Limb (tissue), 2 donors: ENCODE results near the gene RFX7.
"Not testable (repeated sequence)": the region's sequence is repeated elsewhere in the genome, so short reads cannot be mapped to it uniquely, and the experiment has no call there.

ENCODE experiments used
- DNase-seq, 2 donors: peaks; one replicate each; pipeline ENCODE4 v3.0.0-alpha.2; 2016; ENCODE audit errors: extremely low spot score in 2 of 2

The RFX7 gene

DNA sequence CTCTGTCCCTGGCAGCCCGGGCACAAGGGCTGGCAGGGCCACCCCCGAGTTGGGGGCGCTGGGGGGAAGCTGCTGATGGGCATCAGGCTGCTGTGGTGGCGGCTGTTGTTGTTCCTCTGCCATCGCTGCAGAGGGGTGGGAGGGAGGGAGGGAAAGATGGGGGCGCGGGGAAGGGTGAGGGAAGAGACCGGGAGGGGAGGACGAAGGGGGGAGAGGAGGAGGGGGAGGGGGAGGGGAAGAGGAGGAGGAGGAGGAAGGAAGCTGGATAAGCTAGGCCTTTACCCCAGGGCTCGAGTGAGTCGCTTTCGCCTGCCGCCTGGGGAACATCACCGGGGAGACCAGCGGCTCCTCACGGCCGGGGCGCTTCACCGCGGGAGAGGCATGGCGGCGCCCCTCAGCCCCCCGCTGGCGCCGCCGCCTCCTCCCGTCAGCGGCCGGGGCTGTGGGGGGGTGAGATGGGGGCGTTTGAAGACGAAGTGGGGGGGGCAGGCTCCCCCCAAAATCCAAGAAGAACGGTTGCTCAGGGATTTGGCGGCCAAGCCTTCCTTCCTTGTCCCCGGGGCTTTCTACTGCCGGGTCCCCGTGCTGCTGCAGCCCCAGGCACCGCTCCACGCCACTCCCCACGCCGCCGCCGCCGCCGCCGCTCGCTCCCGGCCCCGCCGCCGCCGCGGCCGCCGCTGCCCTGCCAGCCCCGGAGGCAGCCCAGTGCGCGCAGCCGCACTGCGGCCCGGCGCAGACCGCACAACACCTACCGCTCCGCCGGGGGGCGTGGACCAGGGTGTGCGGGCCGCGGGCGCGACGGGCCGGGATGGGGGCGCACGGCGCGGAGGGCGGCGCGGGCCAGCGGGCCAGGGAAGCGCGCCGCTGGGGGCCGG, at the start of gene RFX7:
TSS of gene RFX7 (minus strand) at position 717 of the 875 bp plus-strand sequence. CDS start at position 123, 594 bp downstream.
- peak; percentile 73 to 90 for DNase-seq

DNA sequence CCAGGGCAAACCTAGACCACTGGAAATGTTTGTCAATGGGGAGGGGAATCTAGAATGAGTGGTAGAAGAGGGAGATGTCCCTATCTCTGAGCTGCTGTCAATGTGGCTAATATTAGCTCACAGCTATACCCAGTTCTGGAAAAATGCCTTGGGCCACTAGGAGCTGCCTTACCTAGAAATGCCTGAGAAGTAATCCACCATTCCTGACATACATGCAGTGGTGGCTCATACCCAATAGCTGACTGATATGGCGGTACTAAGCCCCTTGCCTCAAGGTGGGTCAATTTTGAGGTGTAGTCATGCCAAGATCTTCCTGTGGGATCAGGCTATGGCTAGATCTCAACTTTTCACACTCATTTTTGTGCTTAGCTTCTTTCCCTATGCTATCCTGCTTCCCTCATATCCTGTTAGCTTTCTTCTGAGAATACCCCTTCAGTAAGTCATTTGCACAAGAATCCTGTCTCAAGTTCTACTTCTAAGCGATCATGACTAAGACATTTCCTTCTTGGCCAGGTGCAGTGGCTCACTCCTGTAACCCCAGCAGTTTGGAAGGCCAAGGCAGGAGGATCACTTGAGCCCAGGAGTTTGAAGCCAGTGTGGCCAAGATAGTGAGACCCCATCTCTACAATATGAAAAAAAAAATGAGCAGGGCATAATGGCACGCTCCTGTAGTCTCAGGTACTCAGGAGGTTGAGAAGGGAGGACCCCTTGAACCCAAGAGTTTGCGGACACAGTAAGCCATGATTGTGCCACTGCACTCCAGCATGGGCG, 49.1 kb upstream of the RFX7 start:
- DNase-seq: no peak

DNA sequence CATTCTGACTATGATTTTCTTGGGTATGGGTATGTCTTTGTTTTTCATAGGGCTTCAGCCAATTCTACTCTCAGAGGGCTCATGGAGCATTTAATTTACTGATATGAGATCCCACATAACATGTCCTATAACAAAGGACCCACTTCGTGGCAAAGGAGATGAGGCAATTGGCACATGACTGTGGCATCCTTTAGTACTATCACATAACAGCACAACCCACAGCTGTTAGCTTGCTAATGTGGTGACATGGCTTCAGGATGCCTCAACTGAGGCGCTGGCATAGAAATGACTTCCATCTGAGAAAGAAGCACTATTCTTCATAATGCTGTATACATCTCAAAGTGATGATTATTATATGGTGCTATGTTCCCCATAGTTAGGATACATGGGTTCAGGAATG, 48.1 kb upstream of the RFX7 start:
- DNase-seq: no peak

DNA sequence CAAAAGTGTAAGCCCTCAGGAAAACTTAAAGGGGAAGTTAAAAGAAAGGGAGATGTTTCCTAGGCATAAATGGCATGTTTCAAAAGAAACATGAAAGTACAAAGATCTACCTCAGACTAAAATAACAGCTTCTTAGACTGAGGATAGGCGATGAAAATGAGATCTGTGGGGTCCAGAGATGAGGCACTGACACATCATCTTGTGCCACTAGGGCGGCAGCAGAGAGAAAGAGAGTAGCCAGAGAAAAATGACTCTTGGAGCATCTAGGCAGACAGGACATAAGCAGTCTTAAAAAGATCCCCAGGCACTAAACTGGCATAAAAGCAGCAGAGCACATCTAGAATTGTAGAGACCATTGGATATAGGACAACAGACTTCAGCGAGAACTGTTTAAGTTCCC, 42.5 kb upstream of the RFX7 start:
- no peak for DNase-seq

DNA sequence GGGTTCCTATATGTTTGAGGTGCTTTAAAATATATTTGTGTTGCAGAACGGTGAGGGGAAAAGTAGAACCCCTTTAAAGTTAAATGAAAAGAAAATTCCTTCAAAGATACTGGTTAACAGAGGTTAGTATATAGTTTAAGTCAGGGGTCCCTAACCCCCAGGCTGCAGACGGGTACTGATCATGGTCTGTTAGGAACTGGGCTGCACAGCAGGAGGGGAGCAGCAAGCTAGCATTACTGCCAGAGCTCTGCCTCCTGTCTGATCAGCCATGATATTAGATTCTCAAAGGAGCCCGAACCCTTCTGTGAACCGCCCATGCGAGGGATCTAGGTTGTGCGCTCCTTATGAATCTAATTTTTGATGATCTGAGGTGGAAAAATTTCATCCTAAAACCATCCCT, 37.5 kb upstream of the RFX7 start:
- DNase-seq: no peak

DNA sequence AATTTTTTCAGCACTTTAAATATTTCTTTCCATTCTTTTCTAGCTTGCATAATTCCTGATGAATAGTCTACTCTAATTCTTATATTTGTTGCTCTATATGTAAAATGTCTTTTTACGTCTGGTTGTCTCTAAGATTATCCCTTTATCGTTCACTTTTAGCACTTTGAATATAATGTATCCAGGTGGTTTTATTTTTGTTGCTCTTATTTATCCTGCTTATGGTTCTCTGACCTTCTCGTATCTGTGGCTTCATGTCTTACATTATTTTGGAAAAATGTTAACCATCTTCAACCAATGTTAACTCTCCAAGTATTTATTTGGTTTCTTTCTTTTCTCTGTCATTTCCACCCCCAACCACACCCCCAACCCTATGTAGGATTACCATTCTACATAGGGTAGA, 30.0 kb upstream of the RFX7 start:
- DNase-seq: no peak

DNA sequence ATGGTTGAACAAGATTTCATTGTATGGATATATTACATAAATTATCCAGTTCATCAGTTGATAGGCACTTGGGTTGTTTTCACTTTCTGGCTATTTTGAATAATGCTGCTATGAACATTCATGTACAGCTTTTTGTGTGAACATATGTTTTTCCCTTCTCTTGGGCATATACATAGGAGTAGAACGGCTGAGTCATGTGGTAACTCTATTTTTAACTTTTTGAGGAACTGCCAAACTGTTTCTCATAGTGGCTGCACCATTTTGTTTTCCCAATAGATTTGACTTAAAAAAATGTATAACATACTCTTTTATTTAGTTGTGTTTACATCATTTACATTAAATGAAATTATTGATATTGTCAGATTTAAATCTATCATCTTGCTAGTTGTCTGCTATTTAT, 28.8 kb upstream of the RFX7 start:
- DNase-seq: no peak

DNA sequence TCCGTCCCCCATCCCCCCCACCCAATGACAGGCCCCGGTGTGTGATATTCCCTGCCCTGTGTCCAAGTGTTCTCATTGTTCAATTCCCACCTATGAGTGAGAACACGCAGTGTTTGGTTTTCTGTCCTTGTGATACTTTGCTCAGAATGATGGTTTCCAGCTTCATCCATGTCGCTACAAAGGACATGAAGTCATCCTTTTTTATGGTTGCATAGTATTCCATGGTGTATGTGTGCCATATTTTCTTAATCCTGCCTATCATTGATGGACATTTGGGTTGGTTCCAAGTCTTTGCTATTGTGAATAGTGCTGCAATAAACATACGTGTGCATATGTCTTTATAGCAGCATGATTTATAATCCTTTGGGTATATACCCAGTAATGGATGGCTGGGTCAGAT, 22.8 kb upstream of the RFX7 start:
- DNase-seq: not testable (repeated sequence)

DNA sequence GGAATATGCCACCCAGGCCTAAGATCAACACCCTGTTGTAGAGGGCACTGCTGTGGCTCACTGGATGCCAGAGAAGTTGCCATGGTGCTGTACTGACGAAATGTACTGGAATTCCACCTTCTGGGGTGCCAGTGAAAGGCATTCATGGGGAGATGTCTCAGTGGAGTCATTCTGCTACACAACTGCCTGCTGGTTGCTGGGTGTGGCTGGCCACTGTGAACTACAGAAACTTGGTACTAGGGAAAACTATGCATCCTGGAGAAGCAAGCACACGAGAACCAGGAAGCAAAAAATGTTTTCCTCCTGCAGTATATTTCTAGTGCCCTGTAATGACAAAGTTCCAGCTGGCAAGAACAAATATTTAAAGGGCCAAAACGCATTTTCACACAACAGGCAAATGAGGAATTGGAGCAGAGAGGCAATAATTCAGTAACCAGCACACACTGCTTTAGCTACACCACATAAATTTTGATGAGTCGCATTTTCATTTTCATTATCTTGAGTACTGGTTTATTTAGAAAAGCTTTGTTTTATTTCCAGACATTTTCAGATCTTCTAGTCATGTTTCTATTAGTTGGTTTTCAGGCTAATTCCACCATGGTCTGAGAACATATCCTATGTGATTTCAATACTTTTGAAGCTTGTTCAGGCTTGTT, 18.3 kb upstream of the RFX7 start:
- no peak for DNase-seq

DNA sequence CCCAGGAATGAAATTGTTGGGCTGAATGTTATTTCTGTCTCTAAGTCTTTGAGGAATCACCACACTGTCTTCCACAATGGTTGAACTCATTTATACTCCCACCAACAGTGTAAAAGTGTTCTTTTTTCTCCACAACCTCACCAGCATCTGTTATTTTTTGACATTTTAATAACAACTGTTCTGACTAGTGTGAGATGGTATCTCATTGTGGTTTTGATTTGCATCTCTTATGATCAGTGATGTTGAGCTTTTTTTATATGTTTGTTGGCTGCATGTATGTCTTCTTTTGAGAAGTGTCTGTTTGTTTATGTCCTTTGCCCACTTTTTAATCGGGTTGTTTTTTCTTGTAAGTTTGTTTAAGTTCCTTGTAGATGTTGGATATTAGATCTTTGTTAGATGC, 13.6 kb upstream of the RFX7 start:
- DNase-seq: not testable (repeated sequence)

DNA sequence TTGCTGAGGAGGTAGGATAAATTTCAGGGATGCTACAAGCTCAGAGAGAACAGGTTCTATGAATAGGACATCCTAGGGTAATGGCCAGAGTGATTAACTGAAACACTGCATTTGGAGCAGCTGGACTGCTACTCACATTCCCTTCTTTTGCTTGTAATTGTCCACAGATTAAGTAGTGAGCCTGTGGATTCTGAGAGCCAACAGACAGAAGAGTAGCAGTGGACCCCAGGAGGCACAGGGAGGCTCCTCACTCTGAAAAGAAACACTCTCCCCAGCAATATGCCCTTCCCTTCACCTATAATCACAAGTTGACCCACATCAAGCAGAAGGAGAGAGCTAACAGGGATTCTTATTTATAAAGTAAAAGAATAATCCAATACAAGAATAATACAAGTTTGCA, 10.6 kb upstream of the RFX7 start:
- DNase-seq: no peak

DNA sequence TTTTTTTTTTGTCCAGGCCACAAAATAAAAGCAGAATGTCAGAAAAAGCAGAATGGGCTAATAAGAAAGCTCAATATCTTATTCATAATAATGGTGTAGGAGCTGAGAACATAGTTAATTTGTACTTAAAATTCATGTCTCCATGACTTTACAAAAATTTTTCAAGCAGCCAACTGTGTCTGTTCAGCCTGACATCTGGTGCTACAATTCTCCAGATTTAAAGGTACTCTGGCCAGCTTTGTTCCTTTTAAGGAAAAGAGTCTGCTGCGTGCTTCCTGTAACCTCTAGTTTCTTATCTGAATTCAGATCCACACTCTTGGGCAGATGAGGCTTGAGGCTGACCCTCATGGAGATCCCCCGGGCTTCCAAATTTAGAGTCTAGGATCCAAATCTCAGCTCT, 8.7 kb upstream of the RFX7 start:
- DNase-seq: no peak

DNA sequence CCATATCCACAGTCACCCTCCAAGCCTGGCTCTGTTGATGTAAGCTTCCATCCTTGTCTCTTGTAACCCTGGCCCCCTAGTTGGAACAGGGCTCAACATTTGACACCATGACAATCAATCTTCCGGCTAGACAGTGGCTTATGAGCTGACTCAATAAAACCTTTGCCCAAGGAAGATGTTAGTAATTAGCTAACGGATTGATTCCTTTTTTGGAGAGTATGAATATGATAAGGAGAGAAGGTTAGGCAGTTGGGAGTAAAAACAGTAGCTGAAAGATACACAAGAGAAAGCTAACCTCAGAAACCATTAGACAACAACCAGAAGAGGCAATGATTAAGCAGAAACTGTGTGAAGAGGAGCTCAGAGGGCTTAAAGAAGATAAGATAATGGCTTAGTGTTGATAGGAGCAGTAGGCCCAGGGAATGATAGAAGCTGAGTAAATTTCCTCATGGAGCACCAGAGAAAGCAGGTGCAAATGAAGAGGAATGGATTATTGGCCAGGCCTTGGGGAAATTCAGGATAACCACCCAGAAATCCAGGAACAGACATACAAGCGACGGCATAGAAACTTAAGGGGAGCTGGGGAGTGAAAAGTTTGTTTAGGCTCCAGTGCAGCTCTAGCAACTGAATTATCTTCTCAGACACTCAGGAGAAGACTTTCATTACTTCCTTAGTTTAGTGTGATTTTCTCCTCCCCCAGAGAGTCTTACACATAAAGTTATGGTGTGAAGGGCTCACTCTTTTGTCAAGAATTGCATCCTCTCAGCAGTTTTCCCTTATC, 7.8 kb upstream of the RFX7 start:
- no peak for DNase-seq

DNA sequence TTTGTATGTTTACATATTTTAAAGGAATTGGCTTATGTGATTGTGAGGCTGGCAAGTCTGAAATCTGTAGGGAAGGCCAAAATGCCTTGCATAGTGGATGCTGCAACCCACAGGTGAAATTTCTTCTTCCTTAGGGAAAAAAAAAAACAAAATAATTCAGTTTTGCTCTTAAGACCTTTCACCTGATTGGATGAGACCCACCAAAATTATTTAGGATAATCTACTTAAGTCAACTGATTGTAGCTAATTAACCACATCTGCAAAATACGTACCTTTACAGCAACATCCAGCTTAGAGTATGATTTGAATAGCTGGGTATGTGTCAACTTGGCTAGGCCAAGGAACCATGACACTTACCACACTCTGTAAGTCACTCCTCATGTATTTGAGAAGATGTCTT, 6.9 kb upstream of the RFX7 start:
- DNase-seq: no peak

DNA sequence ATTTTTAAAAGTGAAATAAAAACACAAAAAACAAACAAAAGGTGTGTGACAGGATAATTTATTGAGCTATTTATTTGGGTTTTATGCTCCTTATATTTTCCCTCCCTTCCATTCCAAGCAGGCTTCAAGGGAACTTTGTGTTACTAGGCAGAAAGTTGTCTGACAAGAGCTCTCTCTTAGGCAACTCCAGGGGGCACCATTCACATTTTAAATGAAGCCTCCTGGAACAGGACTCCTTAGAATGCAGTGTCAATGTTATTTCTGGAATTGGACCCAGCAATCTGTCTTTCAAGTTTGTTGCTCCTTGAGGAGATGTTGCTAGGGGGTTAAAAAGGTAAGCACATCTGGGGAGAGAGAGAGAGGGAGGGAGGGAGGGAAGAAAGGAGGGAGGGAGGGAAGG, 5.4 kb upstream of the RFX7 start:
- DNase-seq: no peak

DNA sequence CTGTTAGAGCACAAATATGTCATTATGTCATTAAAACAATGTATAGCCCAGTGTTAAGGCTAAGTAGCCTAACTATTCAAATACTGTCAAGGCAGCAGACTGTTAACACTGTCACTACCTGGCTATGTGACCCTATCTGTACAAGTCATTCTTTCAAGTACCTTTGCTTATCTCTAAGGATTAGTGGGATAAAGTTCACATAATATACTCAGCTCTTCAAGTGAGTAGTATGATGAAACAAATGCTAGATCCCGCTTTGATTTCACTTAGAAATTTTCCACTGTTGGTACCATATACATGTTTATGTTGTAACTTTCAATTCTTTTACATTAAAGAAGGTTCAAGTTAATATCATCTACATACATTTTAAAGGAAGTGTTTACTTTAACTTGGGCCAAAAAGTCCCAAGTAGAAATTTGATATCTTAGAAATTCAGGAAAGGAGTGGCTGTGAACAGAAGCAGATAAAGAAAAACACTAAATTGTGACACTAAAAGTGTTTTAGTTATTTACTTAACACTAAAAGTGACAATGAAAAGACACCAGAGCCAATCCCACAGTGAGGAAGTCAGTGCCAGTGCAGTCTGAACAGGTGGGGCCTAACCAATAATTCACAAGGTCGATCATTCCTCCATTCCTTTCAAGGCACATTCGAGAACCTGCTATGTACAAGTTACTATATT, 4.8 kb upstream of the RFX7 start:
- no peak for DNase-seq

DNA sequence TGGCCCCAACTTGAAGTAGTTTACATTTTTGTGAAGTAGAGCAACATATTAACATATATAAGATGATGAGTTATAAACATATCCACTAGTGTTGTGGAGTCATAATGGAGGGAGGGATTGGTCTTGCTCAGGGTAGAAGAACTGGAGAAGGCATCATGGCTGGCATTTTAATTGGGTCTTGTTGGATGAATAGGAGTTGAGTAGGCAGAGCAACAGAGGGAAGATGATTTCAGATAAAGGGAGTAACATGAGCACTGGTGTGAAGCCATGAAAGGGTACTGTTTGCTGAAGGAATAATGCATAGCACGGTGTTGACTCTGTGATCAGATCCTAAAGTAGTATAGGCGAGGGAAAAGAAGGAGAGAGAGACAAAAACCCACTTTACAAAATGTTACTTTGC, 3.6 kb upstream of the RFX7 start:
- DNase-seq: no peak

DNA sequence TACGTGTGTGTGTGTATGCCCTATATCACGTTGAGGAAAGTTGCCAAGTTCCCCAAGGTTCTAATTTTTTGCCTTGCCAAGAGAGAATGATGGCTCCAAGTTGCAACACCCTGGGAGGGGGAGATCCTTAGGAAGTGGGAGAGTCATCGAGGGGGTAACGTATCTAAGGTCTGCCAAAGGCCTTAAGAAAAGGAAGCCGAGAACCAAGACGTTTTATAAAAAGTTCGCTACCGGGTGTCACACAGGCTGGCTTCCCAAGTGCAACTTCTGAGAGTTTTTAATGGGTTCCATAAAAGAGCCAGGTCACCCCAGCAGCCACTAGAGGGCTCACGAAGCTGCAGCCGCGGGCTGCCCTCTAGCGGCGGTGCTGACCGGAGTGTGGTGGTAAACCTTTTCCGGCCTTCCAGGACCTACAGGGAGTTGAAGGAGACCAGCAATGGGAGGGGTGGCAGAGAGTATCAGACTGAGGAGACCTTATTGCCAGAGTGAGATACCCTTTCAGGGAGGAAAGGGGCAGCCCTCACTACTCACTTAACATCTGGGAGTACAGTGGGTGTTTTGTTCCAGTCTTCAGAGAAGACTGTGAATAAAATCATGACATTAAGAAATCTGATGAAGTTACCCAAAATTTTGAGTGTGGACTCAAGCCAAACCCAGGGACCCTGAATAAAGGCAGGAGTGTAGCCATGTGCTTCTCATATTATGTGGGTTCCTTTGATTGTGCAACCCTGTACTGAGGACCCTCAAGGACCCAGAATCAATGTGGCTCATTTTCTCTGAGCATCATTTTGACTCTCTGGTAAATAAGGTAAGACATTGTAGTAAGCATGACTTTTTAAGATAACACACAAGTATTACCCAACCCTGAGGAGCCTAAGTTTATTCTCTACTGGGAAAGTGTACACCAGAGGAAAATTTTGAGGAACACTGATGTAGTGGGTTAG, 2.5 kb upstream of the RFX7 start:
- peak; percentile 67 to 83 for DNase-seq

DNA sequence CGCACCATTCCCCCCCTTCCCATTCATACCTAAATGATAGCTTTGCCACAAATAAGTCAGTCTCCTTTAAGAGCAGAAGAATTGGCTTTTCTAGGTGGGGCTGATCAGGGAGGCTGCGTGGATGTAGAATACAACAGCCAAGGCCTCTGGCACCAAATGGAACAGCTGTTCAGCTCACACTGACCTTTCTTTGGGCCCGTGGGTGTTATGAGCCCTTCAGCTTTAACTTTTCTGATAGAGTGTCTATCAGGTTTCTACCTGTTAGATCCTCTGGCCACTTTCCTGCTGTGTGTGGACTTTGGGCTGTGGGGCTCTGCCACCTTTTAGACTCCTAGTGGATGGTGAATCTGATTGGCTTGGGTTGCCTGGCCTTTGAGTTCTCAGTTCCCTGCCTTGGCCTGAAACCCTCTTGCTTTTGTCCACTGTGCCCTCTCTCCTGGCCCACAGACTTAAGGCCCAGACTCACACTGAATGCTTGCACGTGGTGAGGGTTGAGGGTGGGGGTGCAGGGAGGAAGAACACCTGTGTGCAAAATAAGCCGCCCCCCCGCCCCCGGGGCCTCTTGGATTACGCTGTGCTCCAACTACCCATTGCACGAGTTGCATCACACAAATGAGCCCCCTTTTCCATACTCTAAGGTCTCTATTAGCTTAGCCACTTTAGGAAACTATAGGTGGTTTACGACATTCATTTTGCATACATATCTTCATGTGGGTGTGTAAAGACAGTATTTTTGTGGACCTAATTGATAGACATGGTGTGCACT, 1.3 kb upstream of the RFX7 start:
- peak in 1 of 2 donors; percentile 45 for DNase-seq
